ENCODE results near the gene SNX3.
"Not testable (repeated sequence)": the region's sequence is repeated elsewhere in the genome, so short reads cannot be mapped to it uniquely, and the experiment has no call there.

The SNX3 gene

DNA sequence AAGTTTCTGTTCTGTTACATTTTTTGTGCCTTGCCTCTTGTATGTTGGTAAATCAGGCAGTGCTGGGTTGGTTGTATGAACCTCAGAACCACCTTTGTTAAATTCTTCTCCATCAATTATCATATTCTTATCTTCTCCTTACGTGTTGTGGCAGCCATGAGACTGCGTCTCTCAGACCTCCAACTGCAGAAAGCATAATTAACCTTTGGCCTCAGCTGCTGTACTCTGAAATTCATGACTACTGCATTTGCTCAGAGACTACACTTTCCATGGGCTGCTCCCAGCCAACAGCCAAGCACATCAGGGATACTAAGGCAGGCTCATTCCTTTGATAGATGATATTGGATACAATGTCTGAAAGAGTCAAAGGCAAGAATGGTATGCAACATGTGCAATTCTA lies 15.1 kb upstream of the SNX3 start:
- no peaks in the 10 kb centered on the region for H3K36me3 ChIP-seq
- no peaks in the 10 kb centered on the region for H3K27me3 ChIP-seq
- no peak overlapping the region for H3K27ac ChIP-seq
- H3K4me1 ChIP-seq: no peaks in the 10 kb centered on the region
- H3K9me3 ChIP-seq: no peaks in the 10 kb centered on the region
- TF ChIP-seq, protein P1, sequence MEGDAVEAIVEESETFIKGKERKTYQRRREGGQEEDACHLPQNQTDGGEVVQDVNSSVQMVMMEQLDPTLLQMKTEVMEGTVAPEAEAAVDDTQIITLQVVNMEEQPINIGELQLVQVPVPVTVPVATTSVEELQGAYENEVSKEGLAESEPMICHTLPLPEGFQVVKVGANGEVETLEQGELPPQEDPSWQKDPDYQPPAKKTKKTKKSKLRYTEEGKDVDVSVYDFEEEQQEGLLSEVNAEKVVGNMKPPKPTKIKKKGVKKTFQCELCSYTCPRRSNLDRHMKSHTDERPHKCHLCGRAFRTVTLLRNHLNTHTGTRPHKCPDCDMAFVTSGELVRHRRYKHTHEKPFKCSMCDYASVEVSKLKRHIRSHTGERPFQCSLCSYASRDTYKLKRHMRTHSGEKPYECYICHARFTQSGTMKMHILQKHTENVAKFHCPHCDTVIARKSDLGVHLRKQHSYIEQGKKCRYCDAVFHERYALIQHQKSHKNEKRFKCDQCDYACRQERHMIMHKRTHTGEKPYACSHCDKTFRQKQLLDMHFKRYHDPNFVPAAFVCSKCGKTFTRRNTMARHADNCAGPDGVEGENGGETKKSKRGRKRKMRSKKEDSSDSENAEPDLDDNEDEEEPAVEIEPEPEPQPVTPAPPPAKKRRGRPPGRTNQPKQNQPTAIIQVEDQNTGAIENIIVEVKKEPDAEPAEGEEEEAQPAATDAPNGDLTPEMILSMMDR (IDR thresholded peaks at IDR 0.05): no peak
- H3K4me3 ChIP-seq: no peak overlapping the region
- intact Hi-C loops (cut with DNase I; ENCODE audit: low total_unique reads): no loop called here
- no peak for DNase-seq

DNA sequence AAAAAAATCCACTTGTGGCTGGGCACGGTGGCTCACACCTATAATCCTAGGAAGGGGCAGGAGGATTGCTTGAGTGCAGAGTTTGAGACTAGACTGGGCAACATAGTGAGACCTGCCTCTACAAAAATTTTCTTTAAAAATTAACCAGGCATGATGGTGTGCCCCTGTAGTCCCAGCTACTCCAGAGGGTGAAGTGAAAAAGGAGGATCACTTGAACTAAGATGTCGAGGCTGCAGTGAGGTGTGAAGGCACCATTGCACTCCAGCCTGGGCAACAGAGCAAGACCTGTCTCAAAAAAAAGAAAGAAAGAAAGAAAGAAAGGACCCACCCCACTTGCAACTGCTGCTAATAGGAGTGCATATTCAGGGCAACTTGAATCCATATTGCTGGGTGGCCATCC lies 13.7 kb upstream of the SNX3 start:
- no peaks in the 10 kb centered on the region for H3K9me3 ChIP-seq
- H3K4me3 ChIP-seq: no peak overlapping the region
- TF ChIP-seq, protein P1 (IDR thresholded peaks at IDR 0.05): no peak
- no peak overlapping the region for H3K27ac ChIP-seq
- no peak for DNase-seq
- no peaks in the 10 kb centered on the region for H3K4me1 ChIP-seq
- H3K36me3 ChIP-seq: no peaks in the 10 kb centered on the region
- no peaks in the 10 kb centered on the region for H3K27me3 ChIP-seq
- intact Hi-C loops (cut with DNase I; ENCODE audit: low total_unique reads): no loop called here

DNA sequence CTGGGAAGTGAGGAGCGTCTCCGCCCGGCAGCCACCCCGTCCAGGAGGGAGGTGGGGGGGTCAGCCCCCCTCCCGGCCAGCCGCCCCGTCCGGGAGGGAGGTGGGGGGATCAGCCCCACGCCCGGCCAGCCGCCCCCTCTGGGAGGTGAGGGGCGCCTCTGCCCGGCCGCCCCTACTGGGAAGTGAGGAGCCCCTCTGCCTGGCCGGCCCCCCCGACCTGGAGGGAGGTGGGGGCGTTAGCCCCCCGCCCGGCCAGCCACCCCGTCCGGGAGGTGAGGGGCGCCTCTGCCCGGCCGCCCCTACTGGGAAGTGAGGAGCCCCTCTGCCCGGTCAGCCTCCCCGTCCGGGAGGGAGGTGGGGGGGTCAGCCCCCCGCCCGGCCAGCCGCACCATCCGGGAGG lies 9.1 kb upstream of the SNX3 start:
- H3K27ac ChIP-seq; intact Hi-C loops (cut with DNase I; ENCODE audit: low total_unique reads); H3K36me3 ChIP-seq; H3K4me1 ChIP-seq; H3K4me3 ChIP-seq; H3K9me3 ChIP-seq; DNase-seq; H3K27me3 ChIP-seq: not testable (repeated sequence)

DNA sequence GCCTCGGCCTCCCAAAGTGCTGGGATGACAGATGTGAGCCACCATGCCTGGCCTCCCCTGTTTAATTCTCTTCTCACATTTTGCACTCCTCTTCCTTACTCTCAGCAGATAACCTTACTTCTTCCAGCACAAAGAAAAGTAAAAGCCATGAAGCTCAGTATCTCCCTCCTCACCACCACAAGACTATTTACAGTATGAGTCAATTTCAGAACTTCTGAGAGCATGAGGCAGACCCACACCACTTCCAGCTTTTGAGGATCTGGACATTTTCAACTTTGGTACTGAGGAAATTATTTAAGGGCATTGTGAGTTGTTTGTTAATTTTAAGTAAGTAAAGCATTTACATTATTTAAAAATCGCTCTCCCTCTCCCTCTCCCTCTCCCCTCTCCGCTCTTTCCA lies 8.0 kb upstream of the SNX3 start:
- intact Hi-C loops (cut with DNase I; ENCODE audit: low total_unique reads): no loop called here
- Histone ChIP-seq H3K27me3 (no peaks in the 10 kb centered on the region), H3K4me3 (no peak overlapping the region), H3K27ac (no peak overlapping the region), H3K36me3 (no peaks in the 10 kb centered on the region), H3K9me3 (no peaks in the 10 kb centered on the region), H3K4me1 (no peaks in the 10 kb centered on the region)
- no peak for DNase-seq
- TF ChIP-seq, protein P1 (IDR thresholded peaks at IDR 0.05): no peak

DNA sequence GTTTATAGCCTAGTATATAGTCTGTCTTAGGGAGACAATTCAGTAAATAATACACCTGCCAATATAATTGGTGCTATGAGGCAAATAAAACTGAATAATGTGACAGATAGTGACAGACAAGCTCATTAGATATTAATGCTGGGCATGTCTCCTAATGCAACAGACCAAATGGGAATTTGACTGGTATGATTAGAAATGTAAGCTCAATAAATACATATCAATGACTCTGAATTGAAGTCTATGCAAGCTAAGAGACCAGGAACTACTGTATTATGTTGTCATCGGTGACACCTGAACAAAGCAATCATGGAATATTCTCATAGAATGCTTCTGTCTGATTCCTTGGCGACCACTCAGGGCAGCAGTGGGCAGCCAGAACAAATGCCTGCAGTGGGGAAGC lies 2.5 kb upstream of the SNX3 start:
- peaks cover 0 to 20% (median 6%) of the 10 kb centered on the region in 4 donors for H3K4me1 ChIP-seq
- no peaks in the 10 kb centered on the region for H3K9me3 ChIP-seq
- no peak overlapping the region for H3K4me3 ChIP-seq
- H3K27me3 ChIP-seq: no peaks in the 10 kb centered on the region
- intact Hi-C loops (cut with DNase I; ENCODE audit: low total_unique reads): loop anchor here (5.0 kb wide), 1 partner anchor 191 kb away; the partner anchor contains the start of gene OSTM1
- H3K36me3 ChIP-seq: no peaks in the 10 kb centered on the region
- DNase-seq: no peak
- TF ChIP-seq, protein P1 (IDR thresholded peaks at IDR 0.05): no peak
- H3K27ac ChIP-seq: no peak overlapping the region

DNA sequence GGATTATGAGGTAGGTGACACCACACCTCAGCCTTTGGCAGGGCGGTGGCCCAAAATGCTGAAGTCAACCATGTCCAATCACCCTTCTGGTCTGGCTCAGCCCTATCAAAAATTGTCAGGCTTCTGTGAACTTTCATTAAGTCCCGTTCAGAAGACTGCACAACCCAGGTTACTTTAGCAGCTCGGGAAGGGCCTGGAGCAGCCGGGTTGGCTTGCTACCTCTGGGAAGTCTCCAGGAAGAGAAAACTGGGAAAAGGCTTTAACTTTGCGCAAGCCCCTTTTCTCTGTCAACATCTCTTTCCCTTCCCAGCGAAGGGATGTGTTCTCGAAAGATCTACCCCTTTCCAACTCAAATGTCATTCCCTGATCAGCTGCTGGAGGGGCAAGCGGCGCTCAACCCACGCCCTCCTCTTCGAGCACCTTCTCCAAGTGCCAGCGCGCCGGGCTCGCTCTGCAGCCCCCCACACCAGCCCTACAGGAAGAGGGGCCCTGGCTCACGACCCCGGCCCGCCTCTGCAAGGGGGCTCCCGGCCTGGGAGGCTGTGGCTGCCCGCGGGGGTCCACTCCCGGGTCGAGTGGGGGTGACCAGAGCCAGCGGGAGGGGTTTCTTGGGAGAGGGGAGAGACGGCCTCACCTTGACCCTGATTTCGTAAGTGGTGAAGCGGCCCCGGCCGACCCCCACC lies 573 bp downstream of the SNX3 start:
- peaks cover 0 to 3% (median 0%) of the 10 kb centered on the region in 3 donors for H3K36me3 ChIP-seq
- no peaks in the 10 kb centered on the region for H3K27me3 ChIP-seq
- H3K27ac ChIP-seq: peak overlapping the region; percentile 94 to 97
- H3K9me3 ChIP-seq: no peaks in the 10 kb centered on the region
- intact Hi-C loops (cut with DNase I; ENCODE audit: low total_unique reads): loop anchor here (2.0 to 5.0 kb wide), 2 partner anchors 35 to 188 kb away; partner anchors contain the start of genes AFG1L and OSTM1
- TF ChIP-seq, protein P1 (IDR thresholded peaks at IDR 0.05): no peak
- peaks cover 0 to 41% (median 18%) of the 10 kb centered on the region in 4 donors for H3K4me1 ChIP-seq
- peak in 1 of 2 donors; percentile 43 for DNase-seq
- peak overlapping the region; percentile 69 to 95 for H3K4me3 ChIP-seq
